ENCODE data around the gene MBLAC1. TPM values are rescaled to one million over a fixed set of nuclear protein-coding genes. Genes with fewer than 3 reads are reported as not detected.
"Not testable (repeated sequence)": the region's sequence is repeated elsewhere in the genome, so short reads cannot be mapped to it uniquely, and the experiment has no call there.

MBLAC1 gene
- total RNA-seq, 1 experiment from 2014 or later: 5.2 TPM

DNA sequence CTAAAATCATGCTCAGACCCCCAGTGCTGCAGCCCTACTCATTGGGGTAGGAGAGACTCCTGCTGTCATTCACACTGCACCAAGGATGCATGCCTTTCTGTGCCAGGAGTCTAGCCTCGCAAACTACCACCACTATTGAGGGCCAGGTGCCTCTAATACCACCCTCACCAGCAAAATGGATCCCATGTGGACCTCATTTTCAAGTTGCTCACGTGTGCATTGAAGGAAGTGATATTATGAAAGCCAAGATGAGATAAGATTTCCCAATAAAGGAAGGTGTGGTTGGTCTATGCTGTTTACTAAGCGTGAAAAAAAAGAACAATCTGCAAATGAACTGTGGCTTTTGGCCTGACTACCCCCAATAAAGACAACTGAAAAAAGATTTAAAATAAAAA is 14.8 kb downstream of the MBLAC1 start:
- Histone ChIP-seq H3K4me1 (ENCODE audit: control insufficient read depth, insufficient read depth, low read length) (no peaks in the 10 kb centered on the region), H3K27ac (ENCODE audit: low read length) (no peak overlapping the region), H3K4me3 (ENCODE audit: low read depth in 2 of 2, low read length in 2 of 2) (no peak overlapping the region), H3K27me3 (ENCODE audit: control insufficient read depth, insufficient read depth, low read length) (no peaks in the 10 kb centered on the region), H3K36me3 (ENCODE audit: control insufficient read depth, insufficient read depth, low read length) (no peaks in the 10 kb centered on the region), H3K9me3 (ENCODE audit: control insufficient read depth, insufficient read depth, low read depth, low read length) (no peaks in the 10 kb centered on the region)
- TF ChIP-seq, protein P1, sequence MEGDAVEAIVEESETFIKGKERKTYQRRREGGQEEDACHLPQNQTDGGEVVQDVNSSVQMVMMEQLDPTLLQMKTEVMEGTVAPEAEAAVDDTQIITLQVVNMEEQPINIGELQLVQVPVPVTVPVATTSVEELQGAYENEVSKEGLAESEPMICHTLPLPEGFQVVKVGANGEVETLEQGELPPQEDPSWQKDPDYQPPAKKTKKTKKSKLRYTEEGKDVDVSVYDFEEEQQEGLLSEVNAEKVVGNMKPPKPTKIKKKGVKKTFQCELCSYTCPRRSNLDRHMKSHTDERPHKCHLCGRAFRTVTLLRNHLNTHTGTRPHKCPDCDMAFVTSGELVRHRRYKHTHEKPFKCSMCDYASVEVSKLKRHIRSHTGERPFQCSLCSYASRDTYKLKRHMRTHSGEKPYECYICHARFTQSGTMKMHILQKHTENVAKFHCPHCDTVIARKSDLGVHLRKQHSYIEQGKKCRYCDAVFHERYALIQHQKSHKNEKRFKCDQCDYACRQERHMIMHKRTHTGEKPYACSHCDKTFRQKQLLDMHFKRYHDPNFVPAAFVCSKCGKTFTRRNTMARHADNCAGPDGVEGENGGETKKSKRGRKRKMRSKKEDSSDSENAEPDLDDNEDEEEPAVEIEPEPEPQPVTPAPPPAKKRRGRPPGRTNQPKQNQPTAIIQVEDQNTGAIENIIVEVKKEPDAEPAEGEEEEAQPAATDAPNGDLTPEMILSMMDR (IDR thresholded peaks at IDR 0.05): no peak
- TF ChIP-seq, protein P2, sequence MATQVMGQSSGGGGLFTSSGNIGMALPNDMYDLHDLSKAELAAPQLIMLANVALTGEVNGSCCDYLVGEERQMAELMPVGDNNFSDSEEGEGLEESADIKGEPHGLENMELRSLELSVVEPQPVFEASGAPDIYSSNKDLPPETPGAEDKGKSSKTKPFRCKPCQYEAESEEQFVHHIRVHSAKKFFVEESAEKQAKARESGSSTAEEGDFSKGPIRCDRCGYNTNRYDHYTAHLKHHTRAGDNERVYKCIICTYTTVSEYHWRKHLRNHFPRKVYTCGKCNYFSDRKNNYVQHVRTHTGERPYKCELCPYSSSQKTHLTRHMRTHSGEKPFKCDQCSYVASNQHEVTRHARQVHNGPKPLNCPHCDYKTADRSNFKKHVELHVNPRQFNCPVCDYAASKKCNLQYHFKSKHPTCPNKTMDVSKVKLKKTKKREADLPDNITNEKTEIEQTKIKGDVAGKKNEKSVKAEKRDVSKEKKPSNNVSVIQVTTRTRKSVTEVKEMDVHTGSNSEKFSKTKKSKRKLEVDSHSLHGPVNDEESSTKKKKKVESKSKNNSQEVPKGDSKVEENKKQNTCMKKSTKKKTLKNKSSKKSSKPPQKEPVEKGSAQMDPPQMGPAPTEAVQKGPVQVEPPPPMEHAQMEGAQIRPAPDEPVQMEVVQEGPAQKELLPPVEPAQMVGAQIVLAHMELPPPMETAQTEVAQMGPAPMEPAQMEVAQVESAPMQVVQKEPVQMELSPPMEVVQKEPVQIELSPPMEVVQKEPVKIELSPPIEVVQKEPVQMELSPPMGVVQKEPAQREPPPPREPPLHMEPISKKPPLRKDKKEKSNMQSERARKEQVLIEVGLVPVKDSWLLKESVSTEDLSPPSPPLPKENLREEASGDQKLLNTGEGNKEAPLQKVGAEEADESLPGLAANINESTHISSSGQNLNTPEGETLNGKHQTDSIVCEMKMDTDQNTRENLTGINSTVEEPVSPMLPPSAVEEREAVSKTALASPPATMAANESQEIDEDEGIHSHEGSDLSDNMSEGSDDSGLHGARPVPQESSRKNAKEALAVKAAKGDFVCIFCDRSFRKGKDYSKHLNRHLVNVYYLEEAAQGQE (IDR thresholded peaks at IDR 0.05; ENCODE audit: insufficient read depth in 1 of 2, low read depth in 2 of 2, low read length in 1 of 2): no peak
- TF ChIP-seq TCF7L2 (IDR thresholded peaks at IDR 0.05; ENCODE audit: low read depth, low read length): no peak
- TF ChIP-seq SIN3A (IDR thresholded peaks at IDR 0.05; ENCODE audit: borderline replicate concordance, insufficient read depth, low read depth, low read length): no peak
- TF ChIP-seq POLR2AphosphoS5 (IDR thresholded peaks at IDR 0.05; ENCODE audit: low read depth, low read length): no peak
- no peak for DNase-seq (ENCODE audit: low read depth, low spot score)
- BruUV-seq (replicated peaks): no TSS peak
- intact Hi-C loops (cut with micrococcal nuclease; ENCODE audit: unreplicated experiment): no loop called here
- ChIA-PET CTCF (no interaction called here), POLR2A (interaction anchor here (0.6 kb wide), 1 partner anchor 261 kb away, joined by 3 read pairs; no protein-coding TSS in a partner anchor)
- no peak for ATAC-seq
- in situ Hi-C loops (cut with HindIII; ENCODE audit: low pct_unique_long_range_greater_than_20kb, low sequenced_read_pairs): no loop called here

DNA sequence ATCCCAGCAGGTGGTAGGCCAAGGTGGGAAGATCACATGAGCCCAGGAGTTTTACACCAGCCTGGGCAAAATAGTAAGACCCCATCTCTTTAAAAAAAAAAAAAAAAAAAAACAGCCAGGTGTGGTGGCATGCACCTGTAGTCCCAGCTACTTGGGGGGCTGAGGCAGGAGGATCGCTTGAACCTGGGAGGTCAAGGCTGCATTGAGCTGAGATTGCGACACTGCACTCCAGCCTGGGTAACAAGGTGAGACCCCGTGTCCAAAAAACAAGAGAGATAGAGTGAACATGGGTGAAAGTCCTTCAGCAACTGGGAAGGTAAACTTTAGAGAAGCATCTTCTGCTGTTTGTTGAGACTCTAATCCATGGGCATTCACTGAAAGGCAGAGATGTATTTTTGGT is 15.7 kb downstream of the MBLAC1 start:
- Histone ChIP-seq H3K27ac (ENCODE audit: low read length) (no peak overlapping the region), H3K9me3 (ENCODE audit: control insufficient read depth, insufficient read depth, low read depth, low read length) (no peaks in the 10 kb centered on the region), H3K27me3 (ENCODE audit: control insufficient read depth, insufficient read depth, low read length) (no peaks in the 10 kb centered on the region), H3K4me3 (ENCODE audit: low read depth in 2 of 2, low read length in 2 of 2) (no peak overlapping the region), H3K36me3 (ENCODE audit: control insufficient read depth, insufficient read depth, low read length) (no peaks in the 10 kb centered on the region), H3K4me1 (ENCODE audit: control insufficient read depth, insufficient read depth, low read length) (no peaks in the 10 kb centered on the region)
- ATAC-seq (no peak), DNase-seq (ENCODE audit: low read depth, low spot score) (no peak)
- intact Hi-C loops (cut with micrococcal nuclease; ENCODE audit: unreplicated experiment) (no loop called here), in situ Hi-C loops (cut with HindIII; ENCODE audit: low pct_unique_long_range_greater_than_20kb, low sequenced_read_pairs) (no loop called here)
- no TSS peak for BruUV-seq (replicated peaks)
- ChIA-PET POLR2A (no interaction called here), CTCF (no interaction called here)
- TF ChIP-seq, protein P1 (IDR thresholded peaks at IDR 0.05): no peak

DNA sequence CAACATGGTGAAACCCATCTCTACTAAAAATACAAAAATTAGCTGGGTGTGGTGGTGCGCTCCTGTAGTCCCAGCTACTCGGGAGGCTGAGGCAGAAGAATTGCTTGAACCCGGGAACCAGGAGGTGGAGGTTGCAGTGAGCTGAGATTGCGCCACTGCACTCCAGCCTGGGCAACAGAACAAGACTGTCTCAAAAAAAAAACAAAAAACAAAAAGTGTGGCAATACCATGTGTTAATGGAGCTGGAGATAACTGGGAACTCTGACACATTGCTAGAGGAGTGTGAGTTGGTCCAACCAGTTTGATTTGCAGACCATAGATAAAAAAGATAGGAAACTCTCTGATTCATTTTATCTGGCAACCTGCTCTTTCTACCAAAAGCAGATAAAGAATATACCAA is 19.6 kb downstream of the MBLAC1 start:
- POLR2A ChIA-PET: interaction anchor here (0.6 kb wide), 1 partner anchor 239 kb away, joined by 3 read pairs; no protein-coding TSS in a partner anchor
- H3K4me1 ChIP-seq (ENCODE audit: control insufficient read depth, insufficient read depth, low read length); H3K4me3 ChIP-seq (ENCODE audit: low read depth in 2 of 2, low read length in 2 of 2); DNase-seq (ENCODE audit: low read depth, low spot score); in situ Hi-C loops (cut with HindIII; ENCODE audit: low pct_unique_long_range_greater_than_20kb, low sequenced_read_pairs); intact Hi-C loops (cut with micrococcal nuclease; ENCODE audit: unreplicated experiment); H3K27ac ChIP-seq (ENCODE audit: low read length); BruUV-seq (replicated peaks); H3K9me3 ChIP-seq (ENCODE audit: control insufficient read depth, insufficient read depth, low read depth, low read length); H3K36me3 ChIP-seq (ENCODE audit: control insufficient read depth, insufficient read depth, low read length); ATAC-seq; H3K27me3 ChIP-seq (ENCODE audit: control insufficient read depth, insufficient read depth, low read length): not testable (repeated sequence)
- CTCF ChIA-PET: interaction anchor here (0.6 to 0.7 kb wide), 3 partner anchors 41 to 186 kb away, joined by 4 to 5 read pairs (median 4); no protein-coding TSS in a partner anchor

Data from Panc1 (cell line).